ENCODE measurements around the gene SLC41A2.
"Not testable (repeated sequence)": the region's sequence is repeated elsewhere in the genome, so short reads cannot be mapped to it uniquely, and the experiment has no call there.

The SLC41A2 gene

GRCh38 chr12:104964856-104965205, 6.7 kb upstream of the SLC41A2 start:
- no peak for DNase-seq (ENCODE audit: low read depth in 2 of 2, low spot score in 1 of 2)

DNA sequence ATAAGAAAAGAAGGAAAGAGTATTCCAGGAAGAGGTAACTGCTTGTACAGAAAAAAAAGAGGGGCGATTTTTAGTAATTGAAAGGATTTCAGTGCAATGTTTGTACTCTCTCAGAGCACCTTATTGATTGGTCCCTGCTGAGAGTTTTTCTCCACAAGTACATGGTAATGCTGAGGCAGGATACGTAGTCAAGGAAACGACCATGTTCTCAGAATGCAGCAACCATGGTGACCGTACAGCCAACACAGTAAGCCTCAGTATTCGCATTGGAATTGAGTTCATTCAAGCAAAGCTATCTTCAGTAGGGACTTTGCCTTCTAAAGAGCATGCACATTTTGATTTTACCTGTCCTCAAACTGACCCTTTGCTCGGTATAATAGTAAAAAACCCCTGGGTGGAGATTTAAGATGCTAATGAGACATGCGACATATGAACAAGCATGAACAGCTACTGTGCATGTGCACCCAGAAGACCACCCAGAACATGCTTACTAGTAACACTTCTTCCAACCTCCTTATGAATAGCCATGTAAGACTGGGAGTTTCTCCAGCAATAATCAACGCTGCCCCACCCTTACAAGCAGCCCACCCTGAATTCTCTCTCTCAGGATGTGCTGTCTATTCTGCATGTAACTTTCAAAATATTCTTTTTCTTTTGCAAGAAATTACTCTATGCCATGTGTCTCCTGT, 6.2 kb upstream of the SLC41A2 start:
- no peak for DNase-seq (ENCODE audit: low read depth in 2 of 2, low spot score in 1 of 2)

DNA sequence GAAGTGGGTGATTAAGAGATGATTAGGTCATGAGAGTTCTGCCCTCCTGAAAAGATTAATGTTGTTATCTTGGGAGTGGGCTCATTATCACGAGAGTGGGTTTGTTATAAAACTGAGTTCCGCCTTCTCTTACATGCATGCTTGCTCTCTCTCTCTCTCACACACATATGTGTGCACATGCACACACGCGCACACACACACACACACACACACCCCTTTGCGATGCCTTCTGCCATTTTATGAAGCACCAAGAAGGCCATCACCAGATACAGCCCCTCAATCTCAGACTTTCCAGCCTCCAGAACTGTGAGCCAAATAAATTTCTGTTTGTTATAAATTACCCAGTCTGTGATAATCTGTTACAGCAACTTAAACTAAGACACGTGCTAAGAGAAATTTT, 5.7 kb upstream of the SLC41A2 start:
- no peak for DNase-seq (ENCODE audit: low read depth in 2 of 2, low spot score in 1 of 2)

DNA sequence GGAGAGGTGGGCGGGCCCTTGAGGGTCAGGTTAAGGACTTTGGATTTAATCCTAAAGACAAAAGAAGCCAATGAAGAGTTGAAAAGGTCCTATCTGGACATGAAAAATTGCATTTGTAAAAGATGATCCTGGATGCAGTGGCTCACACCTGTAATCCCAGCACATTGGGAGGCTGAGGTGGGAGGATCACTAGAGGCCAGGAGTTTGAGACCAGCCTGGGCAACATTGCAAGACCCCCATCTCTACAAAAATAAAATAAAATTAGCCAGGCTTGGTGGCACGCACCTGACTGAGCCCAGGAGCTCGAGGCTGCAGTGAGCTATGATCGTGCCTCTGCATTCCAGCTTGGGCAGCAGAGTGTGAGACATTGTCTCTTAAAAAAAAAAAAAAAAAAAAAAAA, 2.4 kb upstream of the SLC41A2 start:
- no peak for DNase-seq (ENCODE audit: low read depth in 2 of 2, low spot score in 1 of 2)

DNA sequence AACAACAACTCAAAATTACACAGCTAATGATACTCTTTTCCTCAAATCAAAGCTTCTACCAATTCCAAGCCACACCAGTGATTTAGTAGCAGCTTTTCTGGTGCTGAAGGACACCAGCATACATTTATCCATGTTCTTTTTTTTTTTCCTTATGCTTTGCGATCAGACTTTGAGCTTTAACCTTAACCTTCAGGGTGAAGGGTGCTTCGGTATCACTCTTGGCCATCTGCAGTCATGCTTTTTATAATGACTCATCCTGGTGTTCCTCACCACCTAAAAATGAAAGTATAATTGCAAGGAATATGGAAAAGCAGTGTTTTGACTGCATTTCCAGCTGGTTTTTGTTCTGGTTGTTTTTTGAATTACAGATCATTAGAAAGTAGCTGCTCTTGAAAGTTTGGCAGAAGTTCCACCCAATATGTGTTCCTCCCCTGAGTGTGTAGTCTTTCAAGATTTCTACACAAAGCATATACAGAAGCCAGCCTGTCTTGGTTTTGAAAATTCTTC, 1.3 kb upstream of the SLC41A2 start:
- no peak for DNase-seq (ENCODE audit: low read depth in 2 of 2, low spot score in 1 of 2)

GRCh38 chr12:104958805-104959334, 780 bp upstream of the SLC41A2 start:
- no peak for DNase-seq (ENCODE audit: low read depth in 2 of 2, low spot score in 1 of 2)

GRCh38 chr12:104957719-104958000, 430 bp downstream of the SLC41A2 start:
- no peak for DNase-seq (ENCODE audit: low read depth in 2 of 2, low spot score in 1 of 2)

- DNase-seq (ENCODE audit: low read depth in 2 of 2, low spot score in 1 of 2): no peak
Observed at GRCh38 chr12:104956870-104957718, 996 bp downstream of the SLC41A2 start.

DNA sequence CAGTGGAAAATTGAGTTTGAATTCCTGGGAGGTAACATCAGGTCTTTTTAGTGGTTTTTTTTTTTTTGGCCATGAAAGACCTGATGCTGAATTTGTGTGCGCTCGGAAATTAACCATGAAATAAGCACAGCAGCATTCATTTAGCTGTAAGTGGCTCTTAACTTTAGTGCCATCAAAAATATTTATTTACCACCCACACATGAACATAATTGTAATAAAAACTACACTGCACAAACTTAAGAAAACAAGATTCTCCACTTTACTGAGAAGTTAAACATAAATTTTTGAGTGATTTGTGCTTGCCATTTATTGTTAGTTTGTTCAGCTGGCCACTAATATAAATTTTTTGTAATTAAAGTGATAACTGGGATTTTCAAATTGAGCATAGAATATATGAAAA, 2.4 kb downstream of the SLC41A2 start:
- no peak for DNase-seq (ENCODE audit: low read depth in 2 of 2, low spot score in 1 of 2)

- DNase-seq (ENCODE audit: low read depth in 2 of 2, low spot score in 1 of 2): no peak
Observed at GRCh38 chr12:104953323-104953722, 4.8 kb downstream of the SLC41A2 start.

- no peak for DNase-seq (ENCODE audit: low read depth in 2 of 2, low spot score in 1 of 2)
Observed at GRCh38 chr12:104952816-104953215, 5.3 kb downstream of the SLC41A2 start.

GRCh38 chr12:104951759-104952509, 6.2 kb downstream of the SLC41A2 start:
- DNase-seq (ENCODE audit: low read depth in 2 of 2, low spot score in 1 of 2): no peak

DNA sequence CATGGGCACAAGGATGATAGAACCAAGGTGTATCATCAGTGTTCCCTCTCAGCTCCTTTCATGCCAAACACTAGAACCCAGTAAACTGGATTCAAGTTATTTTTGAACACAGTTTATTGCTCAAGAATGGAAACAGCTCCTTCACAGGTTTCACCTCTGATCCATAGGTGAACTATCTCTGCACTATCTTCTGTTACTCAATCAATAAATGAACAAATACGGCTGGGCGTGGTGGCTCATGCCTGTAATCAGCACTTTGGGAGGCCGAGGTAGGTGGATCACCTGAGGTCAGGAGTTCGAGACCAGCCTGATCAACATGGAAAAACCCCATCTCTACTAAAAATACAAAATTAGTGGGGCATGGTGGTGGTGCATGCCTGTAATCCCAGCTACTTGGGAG, 9.4 kb downstream of the SLC41A2 start:
- DNase-seq (ENCODE audit: low read depth in 2 of 2, low spot score in 1 of 2): not testable (repeated sequence)

- DNase-seq (ENCODE audit: low read depth in 2 of 2, low spot score in 1 of 2): no peak
Observed at GRCh38 chr12:104944252-104944651, 13.8 kb downstream of the SLC41A2 start.

GRCh38 chr12:104943401-104943800, 14.7 kb downstream of the SLC41A2 start:
- not testable (repeated sequence) for DNase-seq (ENCODE audit: low read depth in 2 of 2, low spot score in 1 of 2)

DNA sequence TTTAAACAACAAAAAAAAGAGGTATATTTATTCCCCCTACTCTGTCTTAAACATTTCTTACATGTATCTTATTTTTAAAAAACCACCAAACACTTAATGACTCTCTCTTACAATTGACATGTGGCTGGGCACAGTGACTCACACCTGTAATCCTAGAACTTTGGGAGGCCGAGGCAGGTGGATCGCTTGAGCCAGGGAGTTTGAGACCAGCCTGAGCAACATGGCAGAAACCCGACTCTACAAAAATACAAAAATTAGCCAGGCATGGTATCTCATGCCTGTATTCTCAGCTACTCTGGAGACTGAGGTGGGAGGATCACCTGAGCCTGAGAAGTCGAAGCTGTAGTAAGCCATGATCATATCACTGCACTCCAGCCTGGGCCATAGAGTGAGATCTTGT, 16.0 kb downstream of the SLC41A2 start:
- DNase-seq (ENCODE audit: low read depth in 2 of 2, low spot score in 1 of 2): no peak

GRCh38 chr12:104941454-104941853, 16.6 kb downstream of the SLC41A2 start:
- DNase-seq (ENCODE audit: low read depth in 2 of 2, low spot score in 1 of 2): no peak

DNA sequence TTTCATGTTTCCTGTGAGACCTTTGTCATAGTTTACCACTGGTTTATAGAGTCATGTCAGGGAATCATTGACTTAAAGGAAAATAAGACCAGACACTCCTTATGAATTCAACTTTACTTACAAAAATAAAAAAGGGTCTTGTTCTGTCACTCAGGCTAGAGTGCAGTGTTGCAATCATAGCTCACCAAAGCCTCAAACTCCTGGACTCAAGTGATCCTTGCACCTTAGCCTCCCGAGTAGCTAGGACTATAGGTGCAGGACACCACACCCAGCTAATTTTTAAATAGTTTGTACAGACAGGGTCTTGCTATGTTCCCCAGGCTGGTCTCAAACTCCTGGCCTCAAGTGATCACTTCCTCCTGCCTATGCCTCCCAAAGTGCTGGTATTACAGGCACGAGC, 19.0 kb downstream of the SLC41A2 start:
- no peak for DNase-seq (ENCODE audit: low read depth in 2 of 2, low spot score in 1 of 2)

- no peak for DNase-seq (ENCODE audit: low read depth in 2 of 2, low spot score in 1 of 2)
Observed at GRCh38 chr12:104938371-104938770, 19.7 kb downstream of the SLC41A2 start.

DNA sequence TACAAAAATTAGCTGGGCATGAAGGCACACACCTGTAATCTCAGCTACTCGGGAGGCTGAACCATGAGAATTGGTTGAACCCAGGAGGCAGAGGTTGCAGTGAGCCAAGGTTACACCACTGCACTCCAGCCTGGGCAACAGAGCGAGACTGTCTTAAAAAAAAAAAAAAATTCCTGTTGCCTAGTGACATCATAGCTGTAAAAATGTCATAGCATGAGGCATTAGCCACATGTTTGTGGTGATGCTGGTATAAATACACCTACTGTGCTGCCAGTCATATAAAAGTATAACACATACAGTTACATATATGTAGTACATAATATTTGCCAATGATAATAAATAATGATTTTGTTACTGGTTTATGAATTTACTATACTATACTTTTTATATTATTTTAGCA, 22.2 kb downstream of the SLC41A2 start:
- DNase-seq (ENCODE audit: low read depth in 2 of 2, low spot score in 1 of 2): no peak

GRCh38 chr12:104933778-104934177, 24.3 kb downstream of the SLC41A2 start:
- DNase-seq (ENCODE audit: low read depth in 2 of 2, low spot score in 1 of 2): no peak

DNA sequence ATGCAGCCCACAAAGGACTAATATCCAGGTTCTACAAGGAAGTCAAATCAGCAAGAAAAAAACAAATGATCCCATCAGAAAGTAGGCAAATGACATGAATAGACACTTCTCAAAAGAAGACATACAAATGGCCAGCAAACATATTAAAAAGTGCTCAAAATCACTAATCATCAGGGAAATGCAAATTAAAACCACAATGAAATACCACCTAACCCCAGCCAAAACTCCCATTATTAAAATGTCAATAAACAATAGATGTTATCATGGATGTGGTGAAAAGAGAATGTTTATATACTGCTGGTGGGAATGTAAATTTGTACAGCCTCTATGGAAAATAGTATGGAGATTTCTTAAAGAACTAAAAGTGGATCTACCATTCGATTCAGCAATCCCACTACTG, 25.0 kb downstream of the SLC41A2 start:
- DNase-seq (ENCODE audit: low read depth in 2 of 2, low spot score in 1 of 2): no peak
